ENCODE measurements around the gene GPR78. TPM values are rescaled to one million over a fixed set of nuclear protein-coding genes. Genes with fewer than 3 reads are reported as not detected.

GPR78 gene
- total RNA-seq (under 1 TPM in 1 of 2 donors, not detected in 1; 0.28 TPM), polyA plus RNA-seq (under 1 TPM in 1 of 2 donors, not detected in 1; 0.05 TPM)
- long read RNA-seq, donor 1: 0 reads
- long read RNA-seq, donor 2: 0 reads
- long read RNA-seq, donor 3: 0 reads
- long read RNA-seq, donor 4: 0 reads
- long read RNA-seq, donor 5: 0 reads

DNA sequence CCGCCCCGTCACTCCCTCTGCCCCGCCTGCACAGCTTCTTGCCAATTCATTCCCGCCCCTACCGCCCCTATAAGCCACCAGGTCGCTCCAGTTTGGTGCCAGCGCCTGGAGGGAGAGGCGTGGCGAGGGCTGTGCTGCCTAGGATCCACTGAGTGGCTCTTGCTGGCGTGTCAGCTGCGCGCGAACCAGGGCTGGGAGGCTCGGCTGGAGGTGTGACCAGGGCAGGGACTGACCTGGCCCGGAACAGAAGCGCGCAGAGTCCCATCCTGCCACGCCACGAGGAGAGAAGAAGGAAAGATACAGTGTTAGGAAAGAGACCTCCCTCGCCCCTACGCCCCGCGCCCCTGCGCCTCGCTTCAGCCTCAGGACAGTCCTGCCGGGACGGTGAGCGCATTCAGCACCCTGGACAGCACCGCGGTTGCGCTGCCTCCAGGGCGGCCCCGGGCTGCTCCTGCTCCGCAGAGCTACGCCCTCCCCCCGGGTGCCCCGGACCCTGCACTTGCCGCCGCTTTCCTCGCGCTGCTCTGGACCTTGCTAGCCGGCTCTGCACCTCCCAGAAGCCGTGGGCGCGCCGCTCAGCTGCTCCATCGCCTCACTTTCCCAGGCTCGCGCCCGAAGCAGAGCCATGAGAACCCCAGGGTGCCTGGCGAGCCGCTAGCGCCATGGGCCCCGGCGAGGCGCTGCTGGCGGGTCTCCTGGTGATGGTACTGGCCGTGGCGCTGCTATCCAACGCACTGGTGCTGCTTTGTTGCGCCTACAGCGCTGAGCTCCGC, at the start of gene GPR78:
GPR78 (plus strand) TSS at position 72 of the 773 bp plus-strand sequence; CDS start at position 663, 591 bp downstream.
- no peak for TF ChIP-seq CTCF (IDR thresholded peaks at IDR 0.05; ENCODE audit: control extremely low read depth, extremely low read depth)
- WGBS, 2 donors: 4 to 7% methylated on average over 60 to 63 of the region's 63 CpGs
- DNase-seq (peak; percentile 73 to 83 (median 82)), ATAC-seq (ENCODE audit: insufficient read depth, low FRiP score) (peak; percentile 80)
- Histone ChIP-seq H3K4me3 (no peak within 1 kb of the TSS), H3K27me3 (ENCODE audit: control insufficient read depth in 3 of 3, insufficient read depth in 3 of 3, low read length in 2 of 3) (peaks cover 17 to 45% (median 21%) of the 10 kb centered on the region in 3 donors), H3K27ac (ENCODE audit: low read depth in 1 of 2, low read length in 1 of 2) (no peak within 1 kb of the TSS), H3K4me1 (ENCODE audit: control insufficient read depth in 5 of 5, insufficient read depth in 5 of 5, low read length in 5 of 5) (peaks cover 0 to 4% (median 0%) of the 10 kb centered on the region in 5 donors), H3K9me3 (ENCODE audit: control insufficient read depth in 4 of 4, insufficient read depth in 3 of 4, low read length in 3 of 4) (peaks cover 0 to 9% (median 0%) of the 10 kb centered on the region in 4 donors), H3K36me3 (ENCODE audit: control insufficient read depth in 4 of 4, insufficient read depth in 4 of 4, low read length in 4 of 4) (no peaks in the 10 kb centered on the region), H3K9ac (ENCODE audit: insufficient read depth in 1 of 2, low read length in 2 of 2) (no peak within 1 kb of the TSS)

- Histone ChIP-seq H3K4me1 (ENCODE audit: control insufficient read depth in 5 of 5, insufficient read depth in 5 of 5, low read length in 5 of 5) (peaks cover 0 to 22% (median 7%) of the 10 kb centered on the region in 5 donors), H3K4me3 (no peak overlapping the region), H3K27ac (ENCODE audit: low read depth in 1 of 2, low read length in 1 of 2) (no peak overlapping the region), H3K9ac (ENCODE audit: insufficient read depth in 1 of 2, low read length in 2 of 2) (no peak overlapping the region), H3K9me3 (ENCODE audit: control insufficient read depth in 4 of 4, insufficient read depth in 3 of 4, low read length in 3 of 4) (peaks cover 0 to 4% (median 0%) of the 10 kb centered on the region in 4 donors), H3K36me3 (ENCODE audit: control insufficient read depth in 4 of 4, insufficient read depth in 4 of 4, low read length in 4 of 4) (no peaks in the 10 kb centered on the region), H3K27me3 (ENCODE audit: control insufficient read depth in 3 of 3, insufficient read depth in 3 of 3, low read length in 2 of 3) (no peaks in the 10 kb centered on the region)
- no peak for ATAC-seq (ENCODE audit: insufficient read depth, low FRiP score)
- WGBS, 2 donors: 61 to 71% methylated on average over 5 of the region's 5 CpGs
- peak; percentile 13 to 31 (median 25) for DNase-seq
- TF ChIP-seq CTCF (IDR thresholded peaks at IDR 0.05; ENCODE audit: control extremely low read depth, extremely low read depth): no peak
Measured at GRCh38 chr4:8532245-8532781, 47.9 kb upstream of the GPR78 start.

- Histone ChIP-seq H3K36me3 (ENCODE audit: control insufficient read depth in 4 of 4, insufficient read depth in 4 of 4, low read length in 4 of 4) (no peaks in the 10 kb centered on the region), H3K27me3 (ENCODE audit: control insufficient read depth in 3 of 3, insufficient read depth in 3 of 3, low read length in 2 of 3) (no peaks in the 10 kb centered on the region), H3K4me3 (no peak overlapping the region), H3K4me1 (ENCODE audit: control insufficient read depth in 5 of 5, insufficient read depth in 5 of 5, low read length in 5 of 5) (peaks cover 0 to 26% (median 11%) of the 10 kb centered on the region in 5 donors), H3K27ac (ENCODE audit: low read depth in 1 of 2, low read length in 1 of 2) (peak overlapping the region in 1 of 2 donors; percentile 92), H3K9ac (ENCODE audit: insufficient read depth in 1 of 2, low read length in 2 of 2) (no peak overlapping the region), H3K9me3 (ENCODE audit: control insufficient read depth in 4 of 4, insufficient read depth in 3 of 4, low read length in 3 of 4) (peaks cover 0 to 4% (median 0%) of the 10 kb centered on the region in 4 donors)
- DNase-seq (no peak), ATAC-seq (ENCODE audit: insufficient read depth, low FRiP score) (no peak)
- WGBS, 2 donors: 88 to 96% methylated on average over 2 of the region's 2 CpGs
- TF ChIP-seq CTCF (IDR thresholded peaks at IDR 0.05; ENCODE audit: control extremely low read depth, extremely low read depth): no peak
Measured at GRCh38 chr4:8533274-8533865, 46.8 kb upstream of the GPR78 start.
